GM12872 (cell line): ENCODE results near the gene ITGB1BP2.

Experiments used
- CTCF ChIP-seq: IDR thresholded peaks from 3 replicates; pipeline ENCODE4 v1.5.1; 2011; ENCODE audit warnings: low read depth, mild to moderate bottlenecking, low read length, moderate library complexity; ENCODE audit not compliant: insufficient read depth

Gene ITGB1BP2

GRCh38 chrX:71296806-71297205 is 4.7 kb upstream of the ITGB1BP2 start:
- no peak for TF ChIP-seq CTCF

GRCh38 chrX:71298119-71298518 is 3.4 kb upstream of the ITGB1BP2 start:
- no peak for TF ChIP-seq CTCF

GRCh38 chrX:71302461-71303213 is 1.1 kb downstream of the ITGB1BP2 start:
- no peak for TF ChIP-seq CTCF

GRCh38 chrX:71304561-71304960 is 3.0 kb downstream of the ITGB1BP2 start:
- no peak for TF ChIP-seq CTCF

GRCh38 chrX:71315917-71316316 is 14.4 kb downstream of the ITGB1BP2 start:
- no peak for TF ChIP-seq CTCF

- TF ChIP-seq CTCF, result no peak
Measured at GRCh38 chrX:71320126-71320525, 18.6 kb downstream of the ITGB1BP2 start.

- TF ChIP-seq CTCF, result no peak
Measured at GRCh38 chrX:71321731-71322130, 20.2 kb downstream of the ITGB1BP2 start.

- no peak for TF ChIP-seq CTCF
Measured at GRCh38 chrX:71326394-71326793, 24.8 kb downstream of the ITGB1BP2 start.
